ENCODE results near the gene TNIK. TPM values are rescaled to one million over a fixed set of nuclear protein-coding genes. Genes with fewer than 3 reads are reported as not detected.

The TNIK gene
- total RNA-seq, 1 experiment from 2014 or later = 0.69 TPM

GRCh38 chr3:171297951-171298350 is 162.3 kb downstream of the TNIK start:
- no peak overlapping the region for H3K27ac ChIP-seq (ENCODE audit: low read depth, low read length, poor library complexity, severe bottlenecking)
- H3K27me3 ChIP-seq (replicated peaks; ENCODE audit: insufficient read depth, low read depth, low read length, poor library complexity) = no peaks in the 10 kb centered on the region
- no peak overlapping the region for H3K4me3 ChIP-seq (ENCODE audit: low read depth, low read length, poor library complexity, severe bottlenecking)
- intact Hi-C loops (cut with micrococcal nuclease; ENCODE audit: unreplicated experiment) = no loop called here
- no peaks in the 10 kb centered on the region for H3K4me1 ChIP-seq (ENCODE audit: insufficient read depth, low read length, poor library complexity, severe bottlenecking)
- no peaks in the 10 kb centered on the region for H3K36me3 ChIP-seq (ENCODE audit: insufficient read depth, low read length, poor library complexity, severe bottlenecking)
- no peaks in the 10 kb centered on the region for H3K9me3 ChIP-seq (ENCODE audit: low read depth, low read length, poor library complexity, severe bottlenecking)
- DNase-seq (ENCODE audit: low spot score) = no peak
- ChIA-PET CTCF (no interaction called here), POLR2A (ENCODE audit: low non-redundant PET) (no interaction called here)
- TF ChIP-seq EZH2 (IDR thresholded peaks at IDR 0.05; ENCODE audit: borderline replicate concordance, low read depth, low read length, poor library complexity, severe bottlenecking) = no peak
- TF ChIP-seq, protein P1, sequence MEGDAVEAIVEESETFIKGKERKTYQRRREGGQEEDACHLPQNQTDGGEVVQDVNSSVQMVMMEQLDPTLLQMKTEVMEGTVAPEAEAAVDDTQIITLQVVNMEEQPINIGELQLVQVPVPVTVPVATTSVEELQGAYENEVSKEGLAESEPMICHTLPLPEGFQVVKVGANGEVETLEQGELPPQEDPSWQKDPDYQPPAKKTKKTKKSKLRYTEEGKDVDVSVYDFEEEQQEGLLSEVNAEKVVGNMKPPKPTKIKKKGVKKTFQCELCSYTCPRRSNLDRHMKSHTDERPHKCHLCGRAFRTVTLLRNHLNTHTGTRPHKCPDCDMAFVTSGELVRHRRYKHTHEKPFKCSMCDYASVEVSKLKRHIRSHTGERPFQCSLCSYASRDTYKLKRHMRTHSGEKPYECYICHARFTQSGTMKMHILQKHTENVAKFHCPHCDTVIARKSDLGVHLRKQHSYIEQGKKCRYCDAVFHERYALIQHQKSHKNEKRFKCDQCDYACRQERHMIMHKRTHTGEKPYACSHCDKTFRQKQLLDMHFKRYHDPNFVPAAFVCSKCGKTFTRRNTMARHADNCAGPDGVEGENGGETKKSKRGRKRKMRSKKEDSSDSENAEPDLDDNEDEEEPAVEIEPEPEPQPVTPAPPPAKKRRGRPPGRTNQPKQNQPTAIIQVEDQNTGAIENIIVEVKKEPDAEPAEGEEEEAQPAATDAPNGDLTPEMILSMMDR (conservative IDR thresholded peaks at IDR 0.05; ENCODE audit: low read depth, low read length) = no peak
- BruUV-seq (replicated peaks) = no TSS peak

DNA sequence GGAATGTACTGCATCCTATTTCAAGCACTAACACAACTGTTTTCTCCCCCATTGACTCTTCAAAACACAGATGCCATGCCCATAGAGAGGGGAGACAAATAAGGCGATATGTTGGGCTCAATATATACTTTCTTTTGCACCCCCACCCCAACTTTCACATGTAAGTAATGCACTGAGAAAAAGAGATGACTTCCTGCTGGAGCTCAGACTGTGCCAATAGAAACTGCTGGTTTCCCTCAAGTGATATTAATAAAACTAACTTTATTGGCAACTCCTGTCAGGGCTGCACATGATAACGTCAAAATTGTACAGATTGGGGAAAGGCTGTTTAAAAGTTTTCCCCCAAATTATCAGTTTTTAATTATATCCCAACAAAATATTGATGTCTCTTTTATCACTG is 163.0 kb downstream of the TNIK start:
- no peaks in the 10 kb centered on the region for H3K27me3 ChIP-seq (replicated peaks; ENCODE audit: insufficient read depth, low read depth, low read length, poor library complexity)
- ChIA-PET POLR2A (ENCODE audit: low non-redundant PET) (no interaction called here), CTCF (no interaction called here)
- DNase-seq (ENCODE audit: low spot score) = no peak
- H3K9me3 ChIP-seq (ENCODE audit: low read depth, low read length, poor library complexity, severe bottlenecking) = no peaks in the 10 kb centered on the region
- TF ChIP-seq EZH2 (IDR thresholded peaks at IDR 0.05; ENCODE audit: borderline replicate concordance, low read depth, low read length, poor library complexity, severe bottlenecking) = no peak
- TF ChIP-seq, protein P1 (conservative IDR thresholded peaks at IDR 0.05; ENCODE audit: low read depth, low read length) = no peak
- intact Hi-C loops (cut with micrococcal nuclease; ENCODE audit: unreplicated experiment) = no loop called here
- no peak overlapping the region for H3K27ac ChIP-seq (ENCODE audit: low read depth, low read length, poor library complexity, severe bottlenecking)
- H3K4me1 ChIP-seq (ENCODE audit: insufficient read depth, low read length, poor library complexity, severe bottlenecking) = no peaks in the 10 kb centered on the region
- H3K4me3 ChIP-seq (ENCODE audit: low read depth, low read length, poor library complexity, severe bottlenecking) = no peak overlapping the region
- no peaks in the 10 kb centered on the region for H3K36me3 ChIP-seq (ENCODE audit: insufficient read depth, low read length, poor library complexity, severe bottlenecking)
- no TSS peak for BruUV-seq (replicated peaks)

GRCh38 chr3:171295484-171296373 is 164.5 kb downstream of the TNIK start:
- intact Hi-C loops (cut with micrococcal nuclease; ENCODE audit: unreplicated experiment) = no loop called here
- no peaks in the 10 kb centered on the region for H3K36me3 ChIP-seq (ENCODE audit: insufficient read depth, low read length, poor library complexity, severe bottlenecking)
- BruUV-seq (replicated peaks) = no TSS peak
- H3K9me3 ChIP-seq (ENCODE audit: low read depth, low read length, poor library complexity, severe bottlenecking) = no peaks in the 10 kb centered on the region
- POLR2A ChIA-PET (ENCODE audit: low non-redundant PET) = no interaction called here
- no peak overlapping the region for H3K27ac ChIP-seq (ENCODE audit: low read depth, low read length, poor library complexity, severe bottlenecking)
- no peak for DNase-seq (ENCODE audit: low spot score)
- H3K27me3 ChIP-seq (replicated peaks; ENCODE audit: insufficient read depth, low read depth, low read length, poor library complexity) = no peaks in the 10 kb centered on the region
- TF ChIP-seq EZH2 (IDR thresholded peaks at IDR 0.05; ENCODE audit: borderline replicate concordance, low read depth, low read length, poor library complexity, severe bottlenecking) = no peak
- TF ChIP-seq, protein P1 (conservative IDR thresholded peaks at IDR 0.05; ENCODE audit: low read depth, low read length) = no peak
- CTCF ChIA-PET = no interaction called here
- H3K4me3 ChIP-seq (ENCODE audit: low read depth, low read length, poor library complexity, severe bottlenecking) = no peak overlapping the region
- no peaks in the 10 kb centered on the region for H3K4me1 ChIP-seq (ENCODE audit: insufficient read depth, low read length, poor library complexity, severe bottlenecking)

Data from A673 (cell line).